ENCODE data around the gene UBASH3B.

The UBASH3B gene

GRCh38 chr11:122661182-122661945 lies 5.8 kb downstream of the UBASH3B start:
- Mint-ChIP-seq H3K27ac (no peak overlapping the region), H3K4me1 (peaks cover 15% of the 10 kb centered on the region), H3K36me3 (no peaks in the 10 kb centered on the region), H3K4me3 (no peak overlapping the region), H3K9me3 (no peaks in the 10 kb centered on the region), H3K27me3 (peaks cover 2% of the 10 kb centered on the region)
- ATAC-seq = no peak

- peaks cover 6% of the 10 kb centered on the region for H3K36me3 Mint-ChIP-seq
- H3K4me3 Mint-ChIP-seq = no peak overlapping the region
- ATAC-seq = no peak
- no peaks in the 10 kb centered on the region for H3K9me3 Mint-ChIP-seq
- H3K27ac Mint-ChIP-seq = no peak overlapping the region
- peaks cover 15% of the 10 kb centered on the region for H3K4me1 Mint-ChIP-seq
- peaks cover 9% of the 10 kb centered on the region for H3K27me3 Mint-ChIP-seq
Observed at GRCh38 chr11:122663056-122663740, 7.7 kb downstream of the UBASH3B start.

GRCh38 chr11:122663764-122664163 lies 8.2 kb downstream of the UBASH3B start:
- ATAC-seq = no peak
- peaks cover 6% of the 10 kb centered on the region for H3K36me3 Mint-ChIP-seq
- no peak overlapping the region for H3K27ac Mint-ChIP-seq
- H3K9me3 Mint-ChIP-seq = no peaks in the 10 kb centered on the region
- H3K4me3 Mint-ChIP-seq = no peak overlapping the region
- peaks cover 9% of the 10 kb centered on the region for H3K27me3 Mint-ChIP-seq
- peaks cover 15% of the 10 kb centered on the region for H3K4me1 Mint-ChIP-seq

GRCh38 chr11:122664188-122664587 lies 8.7 kb downstream of the UBASH3B start:
- Mint-ChIP-seq H3K9me3 (peaks cover 2% of the 10 kb centered on the region), H3K27me3 (peaks cover 14% of the 10 kb centered on the region), H3K4me1 (peaks cover 15% of the 10 kb centered on the region), H3K27ac (no peak overlapping the region), H3K4me3 (no peak overlapping the region), H3K36me3 (peaks cover 9% of the 10 kb centered on the region)
- ATAC-seq = no peak

- Mint-ChIP-seq H3K27me3 (peaks cover 19% of the 10 kb centered on the region), H3K4me1 (peaks cover 7% of the 10 kb centered on the region), H3K36me3 (peaks cover 13% of the 10 kb centered on the region), H3K27ac (no peak overlapping the region), H3K9me3 (peaks cover 4% of the 10 kb centered on the region), H3K4me3 (no peak overlapping the region)
- no peak for ATAC-seq
Observed at GRCh38 chr11:122665861-122666260, 10.3 kb downstream of the UBASH3B start.

- Mint-ChIP-seq H3K36me3 (peaks cover 17% of the 10 kb centered on the region), H3K4me1 (peaks cover 7% of the 10 kb centered on the region), H3K27ac (no peak overlapping the region), H3K4me3 (peak overlapping the region; percentile 30), H3K9me3 (peaks cover 4% of the 10 kb centered on the region), H3K27me3 (peaks cover 19% of the 10 kb centered on the region)
- no peak for ATAC-seq
Observed at GRCh38 chr11:122666743-122667142, 11.2 kb downstream of the UBASH3B start.

- ATAC-seq = no peak
- H3K4me3 Mint-ChIP-seq = no peak overlapping the region
- peaks cover 19% of the 10 kb centered on the region for H3K27me3 Mint-ChIP-seq
- peaks cover 7% of the 10 kb centered on the region for H3K4me1 Mint-ChIP-seq
- no peak overlapping the region for H3K27ac Mint-ChIP-seq
- peaks cover 4% of the 10 kb centered on the region for H3K9me3 Mint-ChIP-seq
- peaks cover 19% of the 10 kb centered on the region for H3K36me3 Mint-ChIP-seq
Observed at GRCh38 chr11:122668562-122669090, 13.1 kb downstream of the UBASH3B start.

- H3K36me3 Mint-ChIP-seq = peaks cover 19% of the 10 kb centered on the region
- no peak overlapping the region for H3K27ac Mint-ChIP-seq
- peaks cover 4% of the 10 kb centered on the region for H3K9me3 Mint-ChIP-seq
- no peak for ATAC-seq
- no peak overlapping the region for H3K4me3 Mint-ChIP-seq
- peaks cover 19% of the 10 kb centered on the region for H3K27me3 Mint-ChIP-seq
- peaks cover 10% of the 10 kb centered on the region for H3K4me1 Mint-ChIP-seq
Observed at GRCh38 chr11:122670131-122670530, 14.6 kb downstream of the UBASH3B start.

GRCh38 chr11:122671400-122671891 lies 15.9 kb downstream of the UBASH3B start:
- H3K4me3 Mint-ChIP-seq = no peak overlapping the region
- no peak overlapping the region for H3K27ac Mint-ChIP-seq
- peaks cover 4% of the 10 kb centered on the region for H3K9me3 Mint-ChIP-seq
- H3K4me1 Mint-ChIP-seq = peaks cover 15% of the 10 kb centered on the region
- peaks cover 17% of the 10 kb centered on the region for H3K27me3 Mint-ChIP-seq
- H3K36me3 Mint-ChIP-seq = peaks cover 18% of the 10 kb centered on the region
- ATAC-seq = no peak

- peaks cover 4% of the 10 kb centered on the region for H3K9me3 Mint-ChIP-seq
- no peak for ATAC-seq
- H3K27me3 Mint-ChIP-seq = peaks cover 10% of the 10 kb centered on the region
- no peak overlapping the region for H3K27ac Mint-ChIP-seq
- H3K4me1 Mint-ChIP-seq = peaks cover 9% of the 10 kb centered on the region
- H3K36me3 Mint-ChIP-seq = peaks cover 13% of the 10 kb centered on the region
- no peak overlapping the region for H3K4me3 Mint-ChIP-seq
Observed at GRCh38 chr11:122672892-122673291, 17.4 kb downstream of the UBASH3B start.

GRCh38 chr11:122673701-122674100 lies 18.2 kb downstream of the UBASH3B start:
- H3K27ac Mint-ChIP-seq = no peak overlapping the region
- no peak for ATAC-seq
- H3K36me3 Mint-ChIP-seq = peaks cover 13% of the 10 kb centered on the region
- peaks cover 9% of the 10 kb centered on the region for H3K4me1 Mint-ChIP-seq
- H3K9me3 Mint-ChIP-seq = peaks cover 4% of the 10 kb centered on the region
- peaks cover 10% of the 10 kb centered on the region for H3K27me3 Mint-ChIP-seq
- H3K4me3 Mint-ChIP-seq = no peak overlapping the region

- H3K4me1 Mint-ChIP-seq = peaks cover 9% of the 10 kb centered on the region
- H3K27ac Mint-ChIP-seq = no peak overlapping the region
Observed at GRCh38 chr11:122676638-122677037, 21.1 kb downstream of the UBASH3B start.

GRCh38 chr11:122677256-122677655 lies 21.7 kb downstream of the UBASH3B start:
- no peak for ATAC-seq
- H3K4me3 Mint-ChIP-seq = no peak overlapping the region
- H3K36me3 Mint-ChIP-seq = no peaks in the 10 kb centered on the region
- H3K9me3 Mint-ChIP-seq = no peaks in the 10 kb centered on the region
- H3K4me1 Mint-ChIP-seq = peaks cover 9% of the 10 kb centered on the region
- no peaks in the 10 kb centered on the region for H3K27me3 Mint-ChIP-seq
- H3K27ac Mint-ChIP-seq = no peak overlapping the region

More at GRCh38 chr11:122676638-122677037, 21.1 kb downstream of the UBASH3B start:
- Mint-ChIP-seq H3K4me3 (no peak overlapping the region), H3K36me3 (peaks cover 3% of the 10 kb centered on the region), H3K27me3 (no peaks in the 10 kb centered on the region), H3K9me3 (no peaks in the 10 kb centered on the region)
- no peak for ATAC-seq

- no peaks in the 10 kb centered on the region for H3K27me3 Mint-ChIP-seq
- H3K27ac Mint-ChIP-seq = no peak overlapping the region
- no peaks in the 10 kb centered on the region for H3K9me3 Mint-ChIP-seq
- peaks cover 9% of the 10 kb centered on the region for H3K4me1 Mint-ChIP-seq
- no peak for ATAC-seq
- no peak overlapping the region for H3K4me3 Mint-ChIP-seq
- H3K36me3 Mint-ChIP-seq = no peaks in the 10 kb centered on the region
Observed at GRCh38 chr11:122678406-122678805, 22.9 kb downstream of the UBASH3B start.

GRCh38 chr11:122679466-122679865 lies 23.9 kb downstream of the UBASH3B start:
- no peak overlapping the region for H3K4me3 Mint-ChIP-seq
- no peaks in the 10 kb centered on the region for H3K9me3 Mint-ChIP-seq
- no peak for ATAC-seq
- no peak overlapping the region for H3K27ac Mint-ChIP-seq
- H3K36me3 Mint-ChIP-seq = no peaks in the 10 kb centered on the region
- H3K4me1 Mint-ChIP-seq = peaks cover 9% of the 10 kb centered on the region
- H3K27me3 Mint-ChIP-seq = no peaks in the 10 kb centered on the region
